K562 (cell line): ENCODE measurements around the gene LMAN1L. TPM values are rescaled to one million over a fixed set of nuclear protein-coding genes. Genes with fewer than 3 reads are reported as not detected.

Source experiments
- GABPB2 ChIP-seq: fragments of 250-450 bp; sonication (Bioruptor Pico); conservative IDR thresholded peaks from 2 replicates; pipeline ENCODE4 v1.5.1; 2021; ENCODE audit warnings: mild to moderate bottlenecking
- NFYB ChIP-seq: IDR thresholded peaks from 2 replicates; pipeline ENCODE4 v1.6.1; 2011; ENCODE audit warnings: mild to moderate bottlenecking, moderate library complexity; ENCODE audit not compliant: insufficient read length; ENCODE audit errors: extremely low read depth
- NR3C1 ChIP-seq: sonication (generic); formaldehyde crosslinking; IDR thresholded peaks from 2 replicates; pipeline ENCODE4 v1.8.1; 2022; ENCODE audit warnings: missing genetic modification reagents
- PCBP1 ChIP-seq: fragments of 200-400 bp; formaldehyde crosslinking; IDR thresholded peaks from 2 replicates; pipeline ENCODE4 v1.6.1; 2018; ENCODE audit warnings: mild to moderate bottlenecking, low read depth, low read length; ENCODE audit not compliant: poor library complexity, severe bottlenecking
- PTBP1 ChIP-seq: fragments of 200-400 bp; formaldehyde crosslinking; IDR thresholded peaks from 2 replicates; pipeline ENCODE4 v1.6.1; 2017; ENCODE audit warnings: low read depth, low read length
- SMARCA4 ChIP-seq: fragments of 450-650 bp; IDR thresholded peaks from 2 replicates; pipeline ENCODE4 v1.6.1; 2016
- SREBF2 ChIP-seq: sonication (generic); formaldehyde crosslinking; IDR thresholded peaks from 2 replicates; pipeline ENCODE4 v1.4.0; 2020; ENCODE audit warnings: mild to moderate bottlenecking, missing genetic modification reagents
- TAF1 ChIP-seq: IDR thresholded peaks from 2 replicates; pipeline ENCODE4 v1.6.1; 2011; ENCODE audit warnings: mild to moderate bottlenecking, low read length, moderate library complexity; ENCODE audit not compliant: insufficient read depth, control insufficient read depth, severe bottlenecking; ENCODE audit errors: extremely low read depth
- YY1 ChIP-seq, 3 experiments: IDR thresholded peaks; 2 replicates each; pipeline ENCODE4 v1.6.1; 2011; ENCODE audit warnings: low read length in 2 of 3, mild to moderate bottlenecking in 2 of 3, moderate library complexity in 2 of 3, borderline replicate concordance in 1 of 3, control low read depth in 1 of 3, low read depth in 1 of 3; ENCODE audit not compliant: insufficient read depth in 3 of 3, insufficient replicate concordance in 2 of 3, control insufficient read depth in 1 of 3, insufficient read length in 1 of 3; ENCODE audit errors: extremely low read depth in 1 of 3
- ZBED1 ChIP-seq: IDR thresholded peaks from 2 replicates; pipeline ENCODE4 v1.6.1; 2014
- ZNF263 ChIP-seq: sonication (generic); formaldehyde crosslinking; IDR thresholded peaks from 2 replicates; pipeline ENCODE4 v1.8.0; 2022; ENCODE audit warnings: mild to moderate bottlenecking, missing genetic modification reagents, borderline replicate concordance
- polyA plus RNA-seq, 8 experiments: library from polyadenylated mRNA; depleted of rRNA in 4 of 8; stranded (reverse) in 5 of 8; unstranded in 3 of 8; fragments of >200 nt; fragmentation: Nextera tagmentation in 2 of 8; fragmentation: Illumina TruSeq in 1 of 8; extraction: Ambion mirVana in 2 of 8; extraction: Trizol in 1 of 8; gene quantifications; 2 replicates each; pipeline versions ENCODE4 v1.2.1 to v1.2.3, GENCODE V29; 2011 to 2014; ENCODE audit warnings: inconsistent platforms in 1 of 8, missing spikeins in 1 of 8
- total RNA-seq, 7 experiments: library from RNA; depleted of rRNA in 6 of 7; stranded (reverse); fragments of >200 nt in 6 of 7; fragmentation: Illumina TruSeq in 2 of 7; extraction: Trizol in 2 of 7; gene quantifications; 2 replicates each; pipeline versions ENCODE4 v1.2.1 to v1.2.3, GENCODE V29; 2011 to 2021; ENCODE audit warnings: low replicate concordance in 1 of 7
- TF ChIP-seq, protein P1 (sequence below): sonication (generic); formaldehyde crosslinking; IDR thresholded peaks from 2 replicates; pipeline ENCODE4 v1.8.0; 2022; ENCODE audit warnings: mild to moderate bottlenecking, missing genetic modification reagents
- TF ChIP-seq, protein P2 (sequence below): fragments of 450-650 bp; formaldehyde crosslinking; IDR thresholded peaks from 2 replicates; pipeline ENCODE4 v1.4.0; 2022; ENCODE audit warnings: mild to moderate bottlenecking, moderate library complexity
- TF ChIP-seq, protein P3 (sequence below): fragments of 250-450 bp; sonication (Bioruptor Pico); IDR thresholded peaks from 2 replicates; pipeline ENCODE4 v1.4.0; 2020; ENCODE audit warnings: mild to moderate bottlenecking, moderate library complexity
- TF ChIP-seq, protein P4 (sequence below): fragments of 450-650 bp; IDR thresholded peaks from one replicate; pipeline ENCODE4 v1.6.1; 2018; ENCODE audit warnings: mild to moderate bottlenecking, moderate library complexity; ENCODE audit not compliant: partially characterized antibody
- TF ChIP-seq, protein P5 (sequence below), 2 experiments: fragments of 450-650 bp; conservative IDR thresholded peaks; 2 replicates each; pipeline ENCODE4 v1.6.1; 2017; ENCODE audit warnings: mild to moderate bottlenecking in 2 of 2, moderate library complexity in 2 of 2
- TF ChIP-seq, protein P6 (sequence below): fragments of 150-350 bp; IDR thresholded peaks from 2 replicates; pipeline ENCODE4 v1.6.1; 2014; ENCODE audit warnings: low read depth, mild to moderate bottlenecking, low read length, borderline replicate concordance

The LMAN1L gene
- total and polyA plus RNA-seq, 9 of the 15 experiments (the other 6 are each of a cell fraction or from before 2014, with no cell fraction given) = not detected

DNA sequence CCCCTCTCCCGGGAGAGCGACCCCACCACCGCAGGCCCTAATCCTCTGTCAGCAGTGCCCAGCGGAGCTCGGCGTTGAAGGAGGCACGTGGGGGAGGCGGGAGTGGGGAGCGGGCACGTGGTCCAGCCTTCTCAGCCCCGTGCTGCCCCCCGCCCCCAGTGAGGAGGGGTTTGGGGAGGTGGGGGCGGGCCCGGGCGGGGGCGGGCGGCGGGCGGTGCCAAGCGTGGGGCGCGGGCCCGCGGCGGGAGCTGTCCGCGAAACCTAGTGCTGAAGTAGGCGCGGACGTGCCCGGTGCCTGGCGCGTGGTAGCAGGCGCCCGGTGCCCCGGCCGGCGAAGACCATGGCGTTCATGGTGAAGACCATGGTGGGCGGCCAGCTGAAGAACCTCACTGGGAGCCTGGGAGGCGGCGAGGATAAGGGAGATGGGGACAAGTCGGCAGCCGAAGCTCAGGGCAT is 13.8 kb downstream of the LMAN1L start, which contains the start of gene CPLX3 (continued):
- no peak for TF ChIP-seq GABPB2
- no peak for TF ChIP-seq PCBP1
- no peak for TF ChIP-seq SMARCA4
- TF ChIP-seq, protein P1, sequence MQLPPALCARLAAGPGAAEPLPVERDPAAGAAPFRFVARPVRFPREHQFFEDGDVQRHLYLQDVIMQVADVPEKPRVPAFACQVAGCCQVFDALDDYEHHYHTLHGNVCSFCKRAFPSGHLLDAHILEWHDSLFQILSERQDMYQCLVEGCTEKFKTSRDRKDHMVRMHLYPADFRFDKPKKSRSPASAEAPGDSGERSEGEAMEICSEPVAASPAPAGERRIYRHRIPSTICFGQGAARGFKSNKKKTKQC (CRISPR knock-in tag) = 0 out of 2 replicates have a peak, but pooled peaks have one; percentile 24
- TF ChIP-seq TAF1 = no peak
- TF ChIP-seq YY1 (IDR thresholded peaks at IDR 0.05; ENCODE audit: borderline replicate concordance in 1 of 3, control insufficient read depth in 1 of 3, extremely low read depth in 1 of 3, insufficient read depth in 3 of 3, insufficient read length in 1 of 3, insufficient replicate concordance in 2 of 3, low read depth in 1 of 3, low read length in 2 of 3) = peak in 1 of 3 experiments; percentile 31
- TF ChIP-seq ZBED1 = no peak
- peak; percentile 31; the same call in 1 of the 2 replicates for TF ChIP-seq ZNF263
- TF ChIP-seq, protein P2, sequence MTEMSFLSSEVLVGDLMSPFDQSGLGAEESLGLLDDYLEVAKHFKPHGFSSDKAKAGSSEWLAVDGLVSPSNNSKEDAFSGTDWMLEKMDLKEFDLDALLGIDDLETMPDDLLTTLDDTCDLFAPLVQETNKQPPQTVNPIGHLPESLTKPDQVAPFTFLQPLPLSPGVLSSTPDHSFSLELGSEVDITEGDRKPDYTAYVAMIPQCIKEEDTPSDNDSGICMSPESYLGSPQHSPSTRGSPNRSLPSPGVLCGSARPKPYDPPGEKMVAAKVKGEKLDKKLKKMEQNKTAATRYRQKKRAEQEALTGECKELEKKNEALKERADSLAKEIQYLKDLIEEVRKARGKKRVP (CRISPR knock-in tag) = no peak
- TF ChIP-seq NR3C1 (CRISPR knock-in tag) = peak; percentile 48; the same call in 1 of the 2 replicates
- TF ChIP-seq NFYB = no peak
- TF ChIP-seq, protein P3, sequence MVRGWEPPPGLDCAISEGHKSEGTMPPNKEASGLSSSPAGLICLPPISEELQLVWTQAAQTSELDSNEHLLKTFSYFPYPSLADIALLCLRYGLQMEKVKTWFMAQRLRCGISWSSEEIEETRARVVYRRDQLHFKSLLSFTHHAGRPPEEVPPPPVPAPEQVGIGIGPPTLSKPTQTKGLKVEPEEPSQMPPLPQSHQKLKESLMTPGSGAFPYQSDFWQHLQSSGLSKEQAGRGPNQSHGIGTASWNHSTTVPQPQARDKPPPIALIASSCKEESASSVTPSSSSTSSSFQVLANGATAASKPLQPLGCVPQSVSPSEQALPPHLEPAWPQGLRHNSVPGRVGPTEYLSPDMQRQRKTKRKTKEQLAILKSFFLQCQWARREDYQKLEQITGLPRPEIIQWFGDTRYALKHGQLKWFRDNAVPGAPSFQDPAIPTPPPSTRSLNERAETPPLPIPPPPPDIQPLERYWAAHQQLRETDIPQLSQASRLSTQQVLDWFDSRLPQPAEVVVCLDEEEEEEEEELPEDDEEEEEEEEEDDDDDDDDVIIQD (CRISPR knock-in tag) = no peak
- TF ChIP-seq, protein P4, sequence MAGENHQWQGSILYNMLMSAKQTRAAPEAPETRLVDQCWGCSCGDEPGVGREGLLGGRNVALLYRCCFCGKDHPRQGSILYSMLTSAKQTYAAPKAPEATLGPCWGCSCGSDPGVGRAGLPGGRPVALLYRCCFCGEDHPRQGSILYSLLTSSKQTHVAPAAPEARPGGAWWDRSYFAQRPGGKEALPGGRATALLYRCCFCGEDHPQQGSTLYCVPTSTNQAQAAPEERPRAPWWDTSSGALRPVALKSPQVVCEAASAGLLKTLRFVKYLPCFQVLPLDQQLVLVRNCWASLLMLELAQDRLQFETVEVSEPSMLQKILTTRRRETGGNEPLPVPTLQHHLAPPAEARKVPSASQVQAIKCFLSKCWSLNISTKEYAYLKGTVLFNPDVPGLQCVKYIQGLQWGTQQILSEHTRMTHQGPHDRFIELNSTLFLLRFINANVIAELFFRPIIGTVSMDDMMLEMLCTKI = no peak
- no peak for TF ChIP-seq SREBF2
- TF ChIP-seq, protein P5, sequence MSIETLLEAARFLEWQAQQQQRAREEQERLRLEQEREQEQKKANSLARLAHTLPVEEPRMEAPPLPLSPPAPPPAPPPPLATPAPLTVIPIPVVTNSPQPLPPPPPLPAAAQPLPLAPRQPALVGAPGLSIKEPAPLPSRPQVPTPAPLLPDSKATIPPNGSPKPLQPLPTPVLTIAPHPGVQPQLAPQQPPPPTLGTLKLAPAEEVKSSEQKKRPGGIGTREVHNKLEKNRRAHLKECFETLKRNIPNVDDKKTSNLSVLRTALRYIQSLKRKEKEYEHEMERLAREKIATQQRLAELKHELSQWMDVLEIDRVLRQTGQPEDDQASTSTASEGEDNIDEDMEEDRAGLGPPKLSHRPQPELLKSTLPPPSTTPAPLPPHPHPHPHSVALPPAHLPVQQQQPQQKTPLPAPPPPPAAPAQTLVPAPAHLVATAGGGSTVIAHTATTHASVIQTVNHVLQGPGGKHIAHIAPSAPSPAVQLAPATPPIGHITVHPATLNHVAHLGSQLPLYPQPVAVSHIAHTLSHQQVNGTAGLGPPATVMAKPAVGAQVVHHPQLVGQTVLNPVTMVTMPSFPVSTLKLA (conservative IDR thresholded peaks at IDR 0.05) = 0 out of 4 replicates have a peak, but pooled peaks of 1 of the 2 experiments have one; percentile 22
- no peak for TF ChIP-seq PTBP1
- TF ChIP-seq, protein P6, sequence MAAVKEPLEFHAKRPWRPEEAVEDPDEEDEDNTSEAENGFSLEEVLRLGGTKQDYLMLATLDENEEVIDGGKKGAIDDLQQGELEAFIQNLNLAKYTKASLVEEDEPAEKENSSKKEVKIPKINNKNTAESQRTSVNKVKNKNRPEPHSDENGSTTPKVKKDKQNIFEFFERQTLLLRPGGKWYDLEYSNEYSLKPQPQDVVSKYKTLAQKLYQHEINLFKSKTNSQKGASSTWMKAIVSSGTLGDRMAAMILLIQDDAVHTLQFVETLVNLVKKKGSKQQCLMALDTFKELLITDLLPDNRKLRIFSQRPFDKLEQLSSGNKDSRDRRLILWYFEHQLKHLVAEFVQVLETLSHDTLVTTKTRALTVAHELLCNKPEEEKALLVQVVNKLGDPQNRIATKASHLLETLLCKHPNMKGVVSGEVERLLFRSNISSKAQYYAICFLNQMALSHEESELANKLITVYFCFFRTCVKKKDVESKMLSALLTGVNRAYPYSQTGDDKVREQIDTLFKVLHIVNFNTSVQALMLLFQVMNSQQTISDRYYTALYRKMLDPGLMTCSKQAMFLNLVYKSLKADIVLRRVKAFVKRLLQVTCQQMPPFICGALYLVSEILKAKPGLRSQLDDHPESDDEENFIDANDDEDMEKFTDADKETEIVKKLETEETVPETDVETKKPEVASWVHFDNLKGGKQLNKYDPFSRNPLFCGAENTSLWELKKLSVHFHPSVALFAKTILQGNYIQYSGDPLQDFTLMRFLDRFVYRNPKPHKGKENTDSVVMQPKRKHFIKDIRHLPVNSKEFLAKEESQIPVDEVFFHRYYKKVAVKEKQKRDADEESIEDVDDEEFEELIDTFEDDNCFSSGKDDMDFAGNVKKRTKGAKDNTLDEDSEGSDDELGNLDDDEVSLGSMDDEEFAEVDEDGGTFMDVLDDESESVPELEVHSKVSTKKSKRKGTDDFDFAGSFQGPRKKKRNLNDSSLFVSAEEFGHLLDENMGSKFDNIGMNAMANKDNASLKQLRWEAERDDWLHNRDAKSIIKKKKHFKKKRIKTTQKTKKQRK = no peak
